Gastroesophageal sphincter (tissue), 4 donors: ENCODE data around the gene MAML3. TPM values are rescaled to one million over a fixed set of nuclear protein-coding genes. Genes with fewer than 3 reads are reported as not detected.

ENCODE experiments used
- ATAC-seq: fragments of 150-250 bp; one replicate; pipeline ENCODE4 v1.9.1; 2016; ENCODE audit warnings: mild to moderate bottlenecking, moderate library complexity
- H3K27ac ChIP-seq, 4 donors: fragments of 200-600 bp; sonication (generic) in 3 of 4; 1 replicate in 3 of 4; 2 replicates in 1 of 4; pipeline ENCODE4 v1.5.1; 2016 to 2019
- H3K27me3 ChIP-seq: fragments of 200-600 bp; sonication (generic); one replicate; pipeline ENCODE4 v1.5.1; 2019
- H3K36me3 ChIP-seq, 2 donors: fragments of 200-600 bp; sonication (generic); one replicate each; pipeline ENCODE4 v1.5.1; 2019; ENCODE audit warnings: control low read depth in 1 of 2
- H3K4me1 ChIP-seq, 3 donors: fragments of 200-600 bp; sonication (generic); 1 replicate in 2 of 3; 2 replicates in 1 of 3; pipeline ENCODE4 v1.5.1; 2016 to 2019; ENCODE audit warnings: control low read depth in 2 of 3
- H3K4me3 ChIP-seq, 2 donors: fragments of 200-600 bp; sonication (generic); one replicate each; pipeline ENCODE4 v1.5.1; 2019; ENCODE audit warnings: mild to moderate bottlenecking in 1 of 2, moderate library complexity in 1 of 2
- H3K9me3 ChIP-seq, 3 donors: fragments of 200-600 bp; sonication (generic); one replicate each; pipeline ENCODE4 v1.5.1; 2017 to 2019; ENCODE audit warnings: control low read depth in 2 of 3
- EP300 ChIP-seq: sonication (generic); formaldehyde crosslinking; IDR thresholded peaks from one replicate; pipeline ENCODE4 v1.6.1; 2017; ENCODE audit warnings: antibody characterized with exemption, mild to moderate bottlenecking
- POLR2A ChIP-seq, 2 donors: fragments of 450-650 bp; IDR thresholded peaks; one replicate each; pipeline ENCODE4 v1.6.1; 2017; ENCODE audit warnings: antibody characterized with exemption in 2 of 2, mild to moderate bottlenecking in 2 of 2, moderate library complexity in 1 of 2
- POLR2AphosphoS5 ChIP-seq: sonication (generic); formaldehyde crosslinking; IDR thresholded peaks from one replicate; pipeline ENCODE4 v1.6.1; 2017; ENCODE audit warnings: antibody characterized with exemption
- WGBS, 2 donors: methylation state at CpG; one replicate each; pipeline ENCODE4 v1.1.5; 2018; ENCODE audit warnings: low coverage in 1 of 2; 5-methylcytosine and 5-hydroxymethylcytosine counted together
- total RNA-seq, 4 donors: library from RNA; depleted of rRNA; stranded (reverse); fragments of >200 nt; gene quantifications; one replicate each; pipeline ENCODE4 v1.1.0, GENCODE V29; 2016
- TF ChIP-seq, protein P1 (sequence below), 4 experiments: fragments of 200-600 bp in 2 of 4; fragments of 450-650 bp in 2 of 4; sonication (generic) in 1 of 4; IDR thresholded peaks; one replicate each; pipeline ENCODE4 v1.5.1; 2017 to 2019; ENCODE audit warnings: antibody characterized with exemption in 4 of 4, mild to moderate bottlenecking in 2 of 4, moderate library complexity in 2 of 4

The MAML3 gene
- total RNA-seq, 4 donors from 2014 or later: 5.3 to 10.6 (median 9.3) TPM

- Histone ChIP-seq H3K9me3 (no peaks in the 10 kb centered on the region), H3K36me3 (no peaks in the 10 kb centered on the region), H3K27ac (no peak overlapping the region), H3K4me3 (no peak overlapping the region), H3K27me3 (no peaks in the 10 kb centered on the region), H3K4me1 (peaks cover 0 to 22% (median 7%) of the 10 kb centered on the region in 3 donors)
- TF ChIP-seq POLR2A (IDR thresholded peaks at IDR 0.05) (no peak), POLR2AphosphoS5 (no peak), EP300 (no peak)
- TF ChIP-seq, protein P1, sequence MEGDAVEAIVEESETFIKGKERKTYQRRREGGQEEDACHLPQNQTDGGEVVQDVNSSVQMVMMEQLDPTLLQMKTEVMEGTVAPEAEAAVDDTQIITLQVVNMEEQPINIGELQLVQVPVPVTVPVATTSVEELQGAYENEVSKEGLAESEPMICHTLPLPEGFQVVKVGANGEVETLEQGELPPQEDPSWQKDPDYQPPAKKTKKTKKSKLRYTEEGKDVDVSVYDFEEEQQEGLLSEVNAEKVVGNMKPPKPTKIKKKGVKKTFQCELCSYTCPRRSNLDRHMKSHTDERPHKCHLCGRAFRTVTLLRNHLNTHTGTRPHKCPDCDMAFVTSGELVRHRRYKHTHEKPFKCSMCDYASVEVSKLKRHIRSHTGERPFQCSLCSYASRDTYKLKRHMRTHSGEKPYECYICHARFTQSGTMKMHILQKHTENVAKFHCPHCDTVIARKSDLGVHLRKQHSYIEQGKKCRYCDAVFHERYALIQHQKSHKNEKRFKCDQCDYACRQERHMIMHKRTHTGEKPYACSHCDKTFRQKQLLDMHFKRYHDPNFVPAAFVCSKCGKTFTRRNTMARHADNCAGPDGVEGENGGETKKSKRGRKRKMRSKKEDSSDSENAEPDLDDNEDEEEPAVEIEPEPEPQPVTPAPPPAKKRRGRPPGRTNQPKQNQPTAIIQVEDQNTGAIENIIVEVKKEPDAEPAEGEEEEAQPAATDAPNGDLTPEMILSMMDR (IDR thresholded peaks at IDR 0.05): no peak
- ATAC-seq: no peak
- WGBS, 2 donors: 54 to 63% methylated on average over 2 of the region's 2 CpGs
Measured at GRCh38 chr4:139943277-139943676, 210.7 kb downstream of the MAML3 start.

DNA sequence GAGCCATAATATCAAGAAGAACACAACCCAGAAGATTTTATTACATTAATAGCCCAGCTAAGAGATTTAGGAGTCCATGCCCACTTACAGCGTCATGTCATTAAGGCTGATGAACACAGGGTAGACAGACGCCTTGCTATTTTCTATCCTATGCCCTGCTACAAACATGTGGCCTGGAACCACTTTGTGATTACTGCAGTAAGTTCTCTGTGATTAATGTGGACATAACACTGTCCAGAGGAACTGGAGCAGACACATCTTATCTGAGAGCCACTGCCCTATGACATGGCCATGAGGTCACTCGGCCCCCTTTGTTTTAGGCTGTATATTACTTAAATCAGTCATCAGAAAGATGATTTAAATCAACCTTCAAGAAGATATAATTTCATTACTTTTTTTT, 211.7 kb downstream of the MAML3 start:
- no peaks in the 10 kb centered on the region for H3K27me3 ChIP-seq
- peaks cover 0 to 15% (median 3%) of the 10 kb centered on the region in 3 donors for H3K4me1 ChIP-seq
- H3K36me3 ChIP-seq: no peaks in the 10 kb centered on the region
- ATAC-seq: no peak
- H3K4me3 ChIP-seq: no peak overlapping the region
- no peak overlapping the region for H3K27ac ChIP-seq
- H3K9me3 ChIP-seq: no peaks in the 10 kb centered on the region
- TF ChIP-seq POLR2A (IDR thresholded peaks at IDR 0.05): no peak
- WGBS, 2 donors: 83 to 87% methylated on average over 1 to 3 of the region's 3 CpGs

DNA sequence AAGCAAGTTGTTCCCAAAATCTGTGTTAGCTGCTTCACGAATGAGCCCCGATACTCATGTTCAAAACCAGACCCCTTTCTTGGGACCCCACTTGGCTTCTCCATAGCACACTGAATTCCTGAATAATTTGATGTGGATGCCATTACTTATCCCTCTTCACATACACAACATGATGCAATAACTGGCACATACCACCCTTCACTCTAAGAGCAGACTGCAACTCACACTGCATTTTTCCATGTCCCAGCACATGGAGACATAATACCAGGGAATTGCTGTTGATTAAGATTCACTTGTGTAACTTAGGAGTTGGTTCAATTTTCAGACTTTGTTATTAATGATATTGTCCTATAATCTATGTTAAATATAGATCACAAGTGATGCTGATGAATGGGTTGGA, 213.4 kb downstream of the MAML3 start:
- no peaks in the 10 kb centered on the region for H3K36me3 ChIP-seq
- H3K27me3 ChIP-seq: no peaks in the 10 kb centered on the region
- H3K4me3 ChIP-seq: no peak overlapping the region
- no peaks in the 10 kb centered on the region for H3K4me1 ChIP-seq
- peak; percentile 5 for TF ChIP-seq POLR2AphosphoS5
- no peak for TF ChIP-seq POLR2A (IDR thresholded peaks at IDR 0.05)
- TF ChIP-seq, protein P1 (IDR thresholded peaks at IDR 0.05): no peak
- no peak for ATAC-seq
- WGBS, 2 donors: 100% methylated on average over 2 of the region's 2 CpGs; no CpG with 5 or more reads in 1 of the 2 donors
- no peaks in the 10 kb centered on the region for H3K9me3 ChIP-seq
- H3K27ac ChIP-seq: no peak overlapping the region

GRCh38 chr4:139938414-139938813, 215.6 kb downstream of the MAML3 start:
- 100% methylated on average over 2 of the region's 2 CpGs for WGBS, 2 donors
- Histone ChIP-seq H3K27ac (no peak overlapping the region), H3K9me3 (no peaks in the 10 kb centered on the region), H3K4me1 (no peaks in the 10 kb centered on the region), H3K27me3 (no peaks in the 10 kb centered on the region), H3K4me3 (no peak overlapping the region), H3K36me3 (no peaks in the 10 kb centered on the region)
- ATAC-seq: no peak
- TF ChIP-seq, protein P1 (IDR thresholded peaks at IDR 0.05): no peak
- TF ChIP-seq EP300 (no peak), POLR2A (IDR thresholded peaks at IDR 0.05) (no peak), POLR2AphosphoS5 (no peak)

- no peak overlapping the region for H3K4me3 ChIP-seq
- no peaks in the 10 kb centered on the region for H3K27me3 ChIP-seq
- H3K36me3 ChIP-seq: no peaks in the 10 kb centered on the region
- no peaks in the 10 kb centered on the region for H3K9me3 ChIP-seq
- TF ChIP-seq POLR2A (IDR thresholded peaks at IDR 0.05) (no peak), POLR2AphosphoS5 (no peak), EP300 (no peak)
- TF ChIP-seq, protein P1 (IDR thresholded peaks at IDR 0.05): no peak
- no peaks in the 10 kb centered on the region for H3K4me1 ChIP-seq
- WGBS, 2 donors: 67 to 75% methylated on average over 4 of the region's 4 CpGs
- no peak for ATAC-seq
- H3K27ac ChIP-seq: no peak overlapping the region
Measured at GRCh38 chr4:139935911-139936310, 218.1 kb downstream of the MAML3 start.
